Stomach (tissue), 9 donors: ENCODE results near the gene AJAP1. TPM values are rescaled to one million over a fixed set of nuclear protein-coding genes. Genes with fewer than 3 reads are reported as not detected.

Experiments
- DNase-seq, 2 donors: peaks; one replicate each; pipeline versions ENCODE4 v3.0.0 to v3.0.0-alpha.2; 2013 to 2019
- H3K27ac ChIP-seq, 5 donors: fragments of 200-600 bp in 4 of 5; sonication (generic) in 4 of 5; one replicate each; pipeline ENCODE4 v1.5.1; 2013 to 2019; ENCODE audit warnings: mild to moderate bottlenecking in 1 of 5, moderate library complexity in 1 of 5
- H3K27me3 ChIP-seq, 3 donors: fragments of 200-600 bp; sonication (generic); one replicate each; pipeline ENCODE4 v1.5.1; 2017 to 2019; ENCODE audit warnings: mixed run types in 1 of 3
- H3K36me3 ChIP-seq, 4 donors: fragments of 200-600 bp; sonication (generic); 1 replicate in 3 of 4; 2 replicates in 1 of 4; pipeline ENCODE4 v1.5.1; 2016 to 2019
- H3K4me1 ChIP-seq, 4 donors: fragments of 200-600 bp; sonication (generic); one replicate each; pipeline ENCODE4 v1.5.1; 2016 to 2019
- H3K4me3 ChIP-seq, 4 donors: fragments of 200-600 bp; sonication (generic) in 3 of 4; one replicate each; pipeline ENCODE4 v1.5.1; 2016 to 2019; ENCODE audit warnings: mild to moderate bottlenecking in 1 of 4
- H3K9me3 ChIP-seq, 4 donors: fragments of 200-600 bp; sonication (generic); one replicate each; pipeline ENCODE4 v1.5.1; 2016 to 2019
- EP300 ChIP-seq: sonication (generic); formaldehyde crosslinking; IDR thresholded peaks from one replicate; pipeline ENCODE4 v1.6.1; 2017; ENCODE audit warnings: antibody characterized with exemption
- POLR2A ChIP-seq, 4 donors: fragments of 450-650 bp; IDR thresholded peaks; one replicate each; pipeline ENCODE4 v1.6.1; 2016; ENCODE audit warnings: antibody characterized with exemption in 4 of 4, control low read depth in 2 of 4, mild to moderate bottlenecking in 1 of 4, moderate library complexity in 1 of 4
- POLR2AphosphoS5 ChIP-seq, 3 donors: sonication (generic); formaldehyde crosslinking; IDR thresholded peaks; one replicate each; pipeline ENCODE4 v1.6.1; 2016; ENCODE audit warnings: antibody characterized with exemption in 3 of 3
- WGBS, 5 donors: extraction: QIAGEN DNeasy Blood & Tissue Kit in 3 of 5; methylation state at CpG; one replicate each; pipeline versions ENCODE4 v1.1.5 to v1.1.7; 2013 to 2018; 5-methylcytosine and 5-hydroxymethylcytosine counted together
- intact Hi-C: fragments of 100-400 bp; cut with DNase I; formaldehyde crosslinking; loops from one replicate; pipeline ENCODE4 v1.15.1; 2023; ENCODE audit warnings: low total_unique reads
- polyA plus RNA-seq, 3 donors: library from polyadenylated mRNA; stranded (reverse); fragments of 200-250 nt; gene quantifications; one replicate each; pipeline ENCODE4 v1.2.3, GENCODE V29; 2013
- total RNA-seq, 5 donors: library from RNA; depleted of rRNA; stranded (reverse); fragments of >200 nt; gene quantifications; one replicate each; pipeline versions ENCODE4 v1.1.0 to v1.2.3, GENCODE V29; 2014 to 2016
- TF ChIP-seq, protein P1 (sequence below), 7 experiments: fragments of 450-650 bp in 4 of 7; fragments of 200-600 bp in 3 of 7; sonication (generic) in 3 of 7; IDR thresholded peaks; one replicate each; pipeline ENCODE4 v1.5.1; 2016 to 2019; ENCODE audit warnings: antibody characterized with exemption in 7 of 7, control low read depth in 2 of 7, mild to moderate bottlenecking in 1 of 7
- donor health status: healthy with polysubstance abuse.
- donor health status: Bipolar disorder and iron deficiency.
- donor health status: healthy.

Gene AJAP1
- total and polyA plus RNA-seq, 8 donors = 0.10 to 1.1 (median 0.14) TPM; not detected in 3

DNA sequence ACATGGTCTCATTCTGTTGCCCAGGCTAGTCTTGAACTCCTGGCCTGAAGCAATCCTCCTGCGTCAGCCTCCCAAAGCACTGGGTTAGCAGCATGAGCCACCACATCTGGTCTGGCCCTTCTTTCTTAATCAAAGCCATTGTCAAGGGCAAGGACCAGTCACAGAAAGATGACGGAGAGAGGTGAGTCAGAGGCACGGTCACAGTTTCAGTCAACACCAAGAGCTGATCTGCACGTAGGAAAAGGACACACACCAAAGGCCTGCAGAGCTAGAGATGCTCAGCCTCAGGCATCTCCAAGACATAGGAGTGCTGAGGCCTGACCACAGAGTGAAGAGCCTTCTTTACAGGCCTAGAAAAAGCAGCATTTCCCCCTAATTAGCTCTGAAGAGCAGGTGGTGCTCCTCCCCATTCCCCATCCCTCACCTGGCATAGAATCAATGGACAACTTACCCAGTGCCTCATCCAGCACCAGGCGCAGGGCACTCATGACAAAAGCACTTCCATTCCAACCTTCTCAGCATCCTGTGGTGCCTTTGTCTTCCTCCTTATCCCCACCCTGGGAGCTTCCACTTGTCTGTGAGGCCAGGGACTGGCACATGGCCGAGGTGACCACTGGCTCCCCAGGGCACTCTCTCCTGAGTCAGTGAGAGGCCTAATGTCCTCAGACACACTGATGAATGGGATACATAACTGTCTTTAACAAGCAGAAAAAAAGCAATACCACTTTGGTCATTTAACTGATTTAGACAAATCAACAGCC, 139.8 kb downstream of the AJAP1 start:
- intact Hi-C loops = no loop called here
- Histone ChIP-seq H3K27me3 (no peaks in the 10 kb centered on the region), H3K9me3 (peaks cover 0 to 35% (median 2%) of the 10 kb centered on the region in 4 donors), H3K4me1 (no peaks in the 10 kb centered on the region), H3K4me3 (no peak overlapping the region), H3K36me3 (no peaks in the 10 kb centered on the region), H3K27ac (no peak overlapping the region)
- TF ChIP-seq EP300 (no peak), POLR2A (IDR thresholded peaks at IDR 0.05) (no peak), POLR2AphosphoS5 (IDR thresholded peaks at IDR 0.05) (no peak)
- TF ChIP-seq, protein P1, sequence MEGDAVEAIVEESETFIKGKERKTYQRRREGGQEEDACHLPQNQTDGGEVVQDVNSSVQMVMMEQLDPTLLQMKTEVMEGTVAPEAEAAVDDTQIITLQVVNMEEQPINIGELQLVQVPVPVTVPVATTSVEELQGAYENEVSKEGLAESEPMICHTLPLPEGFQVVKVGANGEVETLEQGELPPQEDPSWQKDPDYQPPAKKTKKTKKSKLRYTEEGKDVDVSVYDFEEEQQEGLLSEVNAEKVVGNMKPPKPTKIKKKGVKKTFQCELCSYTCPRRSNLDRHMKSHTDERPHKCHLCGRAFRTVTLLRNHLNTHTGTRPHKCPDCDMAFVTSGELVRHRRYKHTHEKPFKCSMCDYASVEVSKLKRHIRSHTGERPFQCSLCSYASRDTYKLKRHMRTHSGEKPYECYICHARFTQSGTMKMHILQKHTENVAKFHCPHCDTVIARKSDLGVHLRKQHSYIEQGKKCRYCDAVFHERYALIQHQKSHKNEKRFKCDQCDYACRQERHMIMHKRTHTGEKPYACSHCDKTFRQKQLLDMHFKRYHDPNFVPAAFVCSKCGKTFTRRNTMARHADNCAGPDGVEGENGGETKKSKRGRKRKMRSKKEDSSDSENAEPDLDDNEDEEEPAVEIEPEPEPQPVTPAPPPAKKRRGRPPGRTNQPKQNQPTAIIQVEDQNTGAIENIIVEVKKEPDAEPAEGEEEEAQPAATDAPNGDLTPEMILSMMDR (IDR thresholded peaks at IDR 0.05) = no peak
- 77 to 84% (median 77%) methylated on average over 6 of the region's 6 CpGs for WGBS, 5 donors
- DNase-seq = no peak

DNA sequence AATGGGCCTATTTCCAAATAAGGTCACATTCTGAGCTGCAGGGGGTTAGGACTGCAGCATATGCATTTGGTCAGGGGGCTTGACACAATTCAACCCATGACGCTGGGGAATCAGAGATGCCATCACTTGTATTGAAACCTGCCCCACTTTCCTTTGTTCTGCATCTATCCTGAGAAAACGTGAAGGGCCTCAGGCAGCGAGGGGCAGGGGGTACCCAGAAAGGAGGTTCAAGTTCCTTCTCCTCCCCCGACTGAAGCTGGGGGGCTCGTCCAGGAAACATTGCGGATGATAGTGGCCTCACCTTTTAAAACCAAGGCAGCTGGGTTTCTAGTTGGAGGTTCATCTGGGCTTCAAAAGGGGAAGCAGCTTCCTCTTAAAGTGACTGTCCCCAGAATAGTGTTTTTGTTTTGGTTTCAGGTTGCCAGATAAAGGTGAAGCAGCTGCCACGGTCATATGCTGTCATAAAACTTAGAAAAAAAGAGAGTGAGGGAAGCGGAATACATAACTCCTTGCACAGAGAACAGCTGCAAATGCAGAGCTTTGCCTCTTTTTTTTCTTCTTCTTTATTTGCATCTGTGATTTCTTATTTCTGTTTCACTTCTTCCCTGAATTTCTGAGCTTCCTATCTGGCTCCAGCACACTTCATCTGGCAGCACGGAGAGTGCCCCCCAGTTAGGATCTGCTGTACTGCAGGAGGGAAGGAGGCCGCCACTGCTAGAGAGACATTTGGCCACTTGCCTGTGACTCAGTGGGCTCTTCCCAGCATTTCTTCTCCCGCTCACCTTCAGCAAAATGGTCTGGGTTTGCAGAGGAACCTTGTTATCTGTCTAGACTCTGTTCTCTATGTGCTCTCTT, 142.0 kb downstream of the AJAP1 start:
- Histone ChIP-seq H3K27ac (no peak overlapping the region), H3K4me1 (no peaks in the 10 kb centered on the region), H3K9me3 (peaks cover 0 to 35% (median 2%) of the 10 kb centered on the region in 4 donors), H3K27me3 (peaks cover 0 to 6% (median 0%) of the 10 kb centered on the region in 3 donors), H3K4me3 (no peak overlapping the region), H3K36me3 (no peaks in the 10 kb centered on the region)
- DNase-seq = no peak
- TF ChIP-seq POLR2A (IDR thresholded peaks at IDR 0.05) (no peak), POLR2AphosphoS5 (IDR thresholded peaks at IDR 0.05) (no peak), EP300 (no peak)
- TF ChIP-seq, protein P1 (IDR thresholded peaks at IDR 0.05) = no peak
- WGBS, 5 donors = 68 to 79% (median 73%) methylated on average over 11 of the region's 11 CpGs
- intact Hi-C loops = no loop called here

DNA sequence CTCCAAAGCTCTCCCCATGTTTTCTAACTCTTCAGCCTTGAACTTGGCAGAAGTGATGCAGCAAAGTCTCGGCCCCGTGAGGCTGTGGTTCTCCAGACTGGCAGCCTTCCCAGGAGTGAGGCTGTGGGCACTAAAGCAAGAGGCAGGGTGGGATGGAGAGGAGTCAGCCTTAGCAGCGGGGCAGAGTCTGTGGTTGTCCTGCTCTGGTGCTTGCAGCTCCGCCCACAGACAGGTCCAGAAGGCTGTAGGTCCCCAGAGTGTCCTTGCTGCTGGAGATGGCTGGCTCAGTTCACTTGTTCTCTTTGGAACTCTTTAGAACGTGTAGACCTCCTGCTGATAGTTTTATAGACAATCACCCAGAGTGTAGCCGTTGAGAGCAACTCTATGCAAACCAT, 142.6 kb downstream of the AJAP1 start:
- no peak for DNase-seq
- peaks cover 0 to 6% (median 0%) of the 10 kb centered on the region in 3 donors for H3K27me3 ChIP-seq
- peaks cover under 1 to 35% (median 2%) of the 10 kb centered on the region in 4 donors for H3K9me3 ChIP-seq
- no peaks in the 10 kb centered on the region for H3K36me3 ChIP-seq
- intact Hi-C loops = no loop called here
- no peaks in the 10 kb centered on the region for H3K4me1 ChIP-seq
- TF ChIP-seq POLR2A (IDR thresholded peaks at IDR 0.05) = no peak
- TF ChIP-seq, protein P1 (IDR thresholded peaks at IDR 0.05) = no peak
- no peak for TF ChIP-seq POLR2AphosphoS5 (IDR thresholded peaks at IDR 0.05)
- TF ChIP-seq EP300 = no peak
- WGBS, 5 donors = 56 to 83% (median 64%) methylated on average over 6 of the region's 6 CpGs
- no peak overlapping the region for H3K27ac ChIP-seq
- H3K4me3 ChIP-seq = no peak overlapping the region

DNA sequence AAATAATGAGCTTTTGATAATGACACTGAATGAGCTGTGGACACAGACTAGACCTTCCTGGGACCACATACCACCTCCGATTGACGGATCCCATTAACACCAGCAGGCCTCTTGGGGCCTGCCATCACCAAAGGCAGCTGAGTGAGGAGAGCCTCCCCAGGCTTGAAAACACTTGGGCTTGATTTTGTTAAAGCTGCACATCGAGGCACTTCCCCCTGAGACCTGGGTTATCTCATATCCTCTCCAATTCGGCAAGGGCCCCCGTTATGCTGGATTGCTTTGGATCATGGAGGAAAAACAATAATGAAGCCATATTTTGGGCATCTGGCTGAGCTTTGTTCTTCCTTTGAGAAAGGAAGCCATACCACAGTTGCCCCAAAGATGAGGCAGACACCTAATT, 143.0 kb downstream of the AJAP1 start:
- 75 to 88% (median 83%) methylated on average over 5 of the region's 5 CpGs for WGBS, 5 donors
- no peak overlapping the region for H3K4me3 ChIP-seq
- H3K27me3 ChIP-seq = peaks cover 0 to 8% (median 0%) of the 10 kb centered on the region in 3 donors
- no peaks in the 10 kb centered on the region for H3K4me1 ChIP-seq
- H3K36me3 ChIP-seq = no peaks in the 10 kb centered on the region
- no peak overlapping the region for H3K27ac ChIP-seq
- intact Hi-C loops = no loop called here
- TF ChIP-seq POLR2AphosphoS5 (IDR thresholded peaks at IDR 0.05) (no peak), EP300 (no peak), POLR2A (IDR thresholded peaks at IDR 0.05) (no peak)
- TF ChIP-seq, protein P1 (IDR thresholded peaks at IDR 0.05) = no peak
- DNase-seq = no peak
- H3K9me3 ChIP-seq = peaks cover 3 to 35% (median 5%) of the 10 kb centered on the region in 4 donors
